HG03064 (cell line): Measurements from ENCODE around the gene CD86.
A peak's percentile ranks its signal among the peaks of the same experiment; 100 is the strongest.

Experiments
- ATAC-seq: cut with Tn5 transposase; IDR thresholded peaks from one replicate; pipeline ENCODE4 v1.9.1; 2021; ENCODE audit warnings: low read depth; ENCODE audit not compliant: unreplicated experiment

The CD86 gene

GRCh38 chr3:122088531-122088930, 33.4 kb downstream of the CD86 start:
- ATAC-seq, result no peak

- ATAC-seq, result no peak
These were observed 36.6 kb downstream of the CD86 start for GRCh38 chr3:122091602-122092295.

GRCh38 chr3:122092460-122093165, 37.5 kb downstream of the CD86 start:
- ATAC-seq, result no peak

- peak; percentile 42 for ATAC-seq
These were observed 39.0 kb downstream of the CD86 start for GRCh38 chr3:122094125-122094524.

GRCh38 chr3:122094693-122095092, 39.5 kb downstream of the CD86 start:
- no peak for ATAC-seq

- no peak for ATAC-seq
These were observed 42.0 kb downstream of the CD86 start for GRCh38 chr3:122097141-122097540.

- ATAC-seq, result no peak
These were observed 43.4 kb downstream of the CD86 start for GRCh38 chr3:122098611-122099010.

- no peak for ATAC-seq
These were observed 44.1 kb downstream of the CD86 start for GRCh38 chr3:122099255-122099654.

- no peak for ATAC-seq
These were observed 44.9 kb downstream of the CD86 start for GRCh38 chr3:122100083-122100482.

- ATAC-seq, result no peak
These were observed 45.7 kb downstream of the CD86 start for GRCh38 chr3:122100591-122101463.

- peak; percentile 43 for ATAC-seq
These were observed 46.5 kb downstream of the CD86 start for GRCh38 chr3:122101646-122102045.

GRCh38 chr3:122102191-122102935, 47.2 kb downstream of the CD86 start:
- peak; percentile 35 for ATAC-seq

GRCh38 chr3:122103821-122104514, 48.8 kb downstream of the CD86 start:
- ATAC-seq, result no peak

- no peak for ATAC-seq
These were observed 49.5 kb downstream of the CD86 start for GRCh38 chr3:122104515-122105194.

GRCh38 chr3:122105626-122106025, 50.5 kb downstream of the CD86 start:
- ATAC-seq, result no peak

- ATAC-seq, result no peak
These were observed 52.0 kb downstream of the CD86 start for GRCh38 chr3:122107171-122107570.

- no peak for ATAC-seq
These were observed 56.8 kb downstream of the CD86 start for GRCh38 chr3:122111974-122112373.

- ATAC-seq, result no peak
These were observed 57.6 kb downstream of the CD86 start for GRCh38 chr3:122112754-122113153.

- no peak for ATAC-seq
These were observed 68.7 kb downstream of the CD86 start for GRCh38 chr3:122123850-122124249.
